Middle frontal gyrus (tissue), 1 donor: Measurements from ENCODE around the gene ARHGAP8.
"Not testable (repeated sequence)": the region's sequence is repeated elsewhere in the genome, so short reads cannot be mapped to it uniquely, and the experiment has no call there.

Source experiments
- DNase-seq: peaks from one replicate; pipeline ENCODE4 v3.0.0-alpha.2; 2015; ENCODE audit warnings: low spot score; ENCODE audit errors: extremely low spot score

The ARHGAP8 gene

GRCh38 chr22:44855855-44856254 is 103.5 kb downstream of the ARHGAP8 start:
- DNase-seq, result no peak

- not testable (repeated sequence) for DNase-seq
These were observed 106.4 kb downstream of the ARHGAP8 start for GRCh38 chr22:44858819-44859218.

- DNase-seq, result no peak
These were observed 107.3 kb downstream of the ARHGAP8 start for GRCh38 chr22:44859641-44860040.

- DNase-seq, result no peak
These were observed 107.9 kb downstream of the ARHGAP8 start for GRCh38 chr22:44860311-44860710.

DNA sequence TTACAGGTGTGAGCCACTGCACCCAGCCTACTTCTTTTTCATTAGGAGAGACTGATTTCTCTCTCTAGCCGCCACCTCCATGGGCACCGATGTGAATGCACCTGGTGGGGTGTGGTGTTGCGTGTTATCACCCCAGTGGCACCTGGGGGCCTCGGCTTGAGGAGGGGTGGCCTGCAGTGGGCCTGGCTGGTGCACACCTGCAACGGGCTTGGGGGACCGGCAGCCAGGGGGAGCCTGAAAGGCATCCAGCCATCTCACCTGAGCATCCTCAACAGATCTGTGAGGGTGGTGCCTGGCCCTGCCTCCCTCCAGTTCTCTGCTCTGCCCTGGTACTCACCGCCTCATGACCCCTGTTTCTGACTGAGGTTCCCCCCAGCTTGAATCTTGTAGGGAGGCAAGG is 108.9 kb downstream of the ARHGAP8 start:
- DNase-seq, result no peak

GRCh38 chr22:44862281-44862680 is 109.9 kb downstream of the ARHGAP8 start:
- no peak for DNase-seq

DNA sequence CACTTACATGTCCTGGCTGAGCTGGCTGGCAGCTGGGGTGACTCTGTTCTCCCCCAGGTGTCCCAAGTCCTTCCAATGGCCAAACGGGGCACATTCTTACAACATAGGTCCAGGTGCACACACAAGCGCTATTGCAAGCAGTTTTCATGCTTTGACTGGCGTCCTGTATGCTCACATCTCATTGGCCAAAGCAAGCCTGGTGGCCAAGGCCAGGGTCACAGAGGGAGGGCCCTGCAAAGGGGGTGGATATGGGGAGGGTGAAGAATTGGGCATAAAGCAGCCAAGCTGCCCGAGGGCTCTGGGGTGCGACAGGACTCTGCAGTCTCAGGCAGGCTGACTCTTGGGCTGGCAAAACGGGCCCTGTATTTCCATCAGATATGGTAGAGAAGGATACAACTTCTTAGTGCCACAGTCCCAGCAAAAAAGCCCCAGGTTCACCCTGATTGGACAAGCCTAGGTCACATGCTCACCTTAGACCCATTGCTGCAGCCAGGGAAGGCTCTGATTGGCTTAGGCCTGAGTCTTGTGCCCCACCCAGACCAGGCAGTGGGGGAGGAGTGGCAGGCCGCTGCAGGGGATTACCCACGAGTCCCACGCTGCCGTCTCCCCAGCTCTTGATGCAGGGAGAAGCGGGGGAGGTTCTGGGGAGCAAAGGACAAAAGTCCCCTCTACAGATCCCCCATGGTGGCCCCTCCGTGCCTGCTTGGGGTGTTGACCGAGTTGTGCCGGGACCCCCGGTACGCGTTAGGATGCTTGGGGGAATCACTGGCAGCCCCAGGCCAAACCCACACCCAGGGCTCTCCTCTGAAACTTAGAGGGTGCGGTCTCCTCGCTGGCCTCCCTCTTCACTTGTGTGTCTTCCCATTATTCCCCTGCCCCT is 110.8 kb downstream of the ARHGAP8 start:
- no peak for DNase-seq

GRCh38 chr22:44865193-44866057 is 113.0 kb downstream of the ARHGAP8 start:
- no peak for DNase-seq

- no peak for DNase-seq
These were observed 116.8 kb downstream of the ARHGAP8 start for GRCh38 chr22:44869196-44869595.

DNA sequence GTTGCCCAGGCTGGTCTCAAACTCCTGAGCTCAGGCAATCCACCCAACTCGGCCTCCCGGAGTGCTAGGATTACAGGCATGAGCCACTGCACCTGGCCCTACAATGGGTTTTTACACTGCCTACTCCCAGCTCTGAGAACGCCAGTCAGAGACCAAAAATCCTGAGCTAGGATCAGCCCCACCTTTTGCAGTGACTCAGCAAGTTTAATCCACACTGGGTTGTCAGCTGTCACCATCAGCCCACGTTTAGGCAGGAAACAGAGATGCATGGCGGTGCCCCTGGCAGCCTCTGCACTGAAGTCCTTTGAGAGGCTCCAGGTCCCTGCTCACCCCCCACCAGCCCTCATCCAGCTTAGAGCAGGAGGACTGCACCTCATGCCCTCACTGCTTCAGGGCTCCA is 117.6 kb downstream of the ARHGAP8 start:
- DNase-seq, result no peak

GRCh38 chr22:44871782-44872181 is 119.4 kb downstream of the ARHGAP8 start:
- DNase-seq, result no peak

DNA sequence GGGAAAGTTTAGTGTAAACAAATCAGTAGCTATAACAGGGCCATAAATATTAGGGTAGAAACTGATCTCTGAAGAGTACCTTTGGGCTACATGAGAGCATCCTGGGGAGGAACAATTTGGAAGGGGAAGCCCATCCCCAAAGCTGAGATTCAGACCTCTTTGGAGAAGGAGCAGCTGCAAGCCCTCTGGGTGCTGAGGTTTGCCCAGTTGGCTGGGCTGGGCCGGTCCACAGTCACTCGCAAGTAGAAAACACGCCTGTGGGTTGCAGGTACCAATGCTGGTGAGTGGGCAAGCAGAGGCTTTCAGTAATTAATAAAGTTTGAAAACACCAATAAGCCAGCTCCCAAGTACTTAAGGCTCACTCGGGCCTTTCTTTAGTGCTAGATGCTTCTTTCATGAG is 124.5 kb downstream of the ARHGAP8 start:
- no peak for DNase-seq

- DNase-seq, result no peak
These were observed 126.3 kb downstream of the ARHGAP8 start for GRCh38 chr22:44878483-44879300.

- no peak for DNase-seq
These were observed 126.9 kb downstream of the ARHGAP8 start for GRCh38 chr22:44879301-44879680.

DNA sequence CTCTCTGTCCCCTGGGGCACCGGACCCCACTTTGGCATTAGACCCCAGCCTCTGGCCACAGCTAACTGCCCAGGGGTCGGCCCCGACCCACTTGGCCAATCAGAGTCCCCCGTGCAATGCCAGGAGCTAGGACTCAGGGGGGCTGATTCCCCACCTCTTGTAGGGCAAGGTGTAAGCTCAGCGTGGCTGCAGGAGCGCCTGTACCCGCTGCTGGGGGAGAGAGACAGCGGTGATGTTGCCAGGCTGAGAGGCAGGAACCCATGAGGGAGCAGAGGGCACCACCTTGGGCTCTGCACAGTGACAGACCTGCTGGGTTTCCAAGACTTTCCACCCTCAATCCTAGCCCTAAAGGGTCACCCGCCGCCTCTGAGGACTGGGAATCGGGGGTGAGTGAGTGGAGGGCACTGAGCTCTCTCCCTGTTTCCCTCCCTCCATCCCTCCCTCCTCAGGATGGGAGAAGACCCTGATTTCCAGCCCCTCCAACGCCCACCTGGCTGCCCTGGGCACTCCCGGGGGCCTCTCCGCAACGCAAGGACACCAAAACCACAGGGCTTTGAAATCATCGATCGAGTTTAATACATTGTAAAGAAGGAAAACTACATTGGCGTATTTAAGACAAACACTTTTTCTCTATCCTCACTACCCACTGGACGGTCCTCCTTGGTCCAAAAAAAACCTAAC is 128.4 kb downstream of the ARHGAP8 start:
- DNase-seq, result no peak

DNA sequence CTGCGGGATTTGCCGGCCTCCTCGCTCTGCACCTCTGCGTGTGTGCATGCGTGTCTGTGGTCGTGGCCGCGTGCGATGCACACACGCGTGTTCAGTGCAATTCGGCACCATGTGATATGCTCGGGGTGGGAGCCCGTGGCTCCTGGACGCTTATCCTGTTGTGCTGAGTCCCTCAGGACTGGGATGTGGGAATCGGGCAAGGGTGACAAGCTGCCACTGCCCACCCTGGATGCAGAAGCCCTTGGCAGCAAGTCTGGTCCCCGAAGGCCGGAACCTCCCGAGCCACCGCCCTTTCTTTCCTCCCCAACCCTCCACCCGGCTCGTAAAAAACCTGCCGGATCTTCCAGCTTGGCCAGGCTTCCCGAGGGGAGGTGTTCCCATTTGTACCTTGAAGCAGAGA is 129.2 kb downstream of the ARHGAP8 start:
- no peak for DNase-seq

DNA sequence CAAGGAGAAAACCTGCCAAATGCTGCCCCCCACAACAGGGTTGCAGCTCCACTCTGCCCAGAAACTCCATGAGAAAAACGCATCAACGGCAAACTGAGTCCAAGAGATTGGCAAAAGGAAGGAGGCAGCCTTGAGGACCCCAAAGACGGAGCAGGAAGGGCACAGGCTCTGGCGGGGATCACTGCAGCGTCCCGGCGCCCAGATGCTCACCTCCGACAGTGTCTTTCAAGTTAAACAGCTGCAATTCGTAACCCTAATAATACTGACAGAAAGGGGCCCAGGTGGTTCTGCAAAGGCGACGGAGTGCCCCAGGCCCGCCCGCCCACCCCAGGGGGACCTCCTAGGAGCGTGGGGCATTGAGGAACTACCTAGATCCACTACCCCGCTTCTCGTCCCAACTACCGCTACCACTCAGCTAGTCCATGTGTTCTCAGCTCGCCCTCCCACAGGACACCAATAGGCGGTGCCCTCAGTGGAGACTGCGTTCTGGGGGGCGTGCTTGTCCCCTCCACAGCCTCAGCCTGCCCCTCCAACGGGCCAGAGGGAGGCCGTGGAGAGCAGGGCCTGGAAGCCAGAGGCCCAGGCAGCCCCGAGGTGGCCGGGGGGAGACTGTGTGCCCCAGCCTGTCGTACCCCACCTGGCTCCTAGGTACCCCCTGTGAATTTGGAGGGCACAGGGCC is 130.0 kb downstream of the ARHGAP8 start:
- no peak for DNase-seq

- no peak for DNase-seq
These were observed 130.6 kb downstream of the ARHGAP8 start for GRCh38 chr22:44883011-44883421.

GRCh38 chr22:44884562-44884961 is 132.2 kb downstream of the ARHGAP8 start:
- no peak for DNase-seq
